SK-N-SH treated with all-trans-retinoic acid at 6 μM for 48 hours (cell line): ENCODE measurements around the gene CRHR1.

ENCODE experiments used
- CSRNP3 ChIP-seq: fragments of 250-450 bp; sonication (Bioruptor Pico); IDR thresholded peaks from 2 replicates; pipeline ENCODE4 v1.5.1; 2021; ENCODE audit warnings: mild to moderate bottlenecking, moderate library complexity
- POU6F1 ChIP-seq: fragments of 250-450 bp; sonication (Bioruptor Pico); IDR thresholded peaks from 2 replicates; pipeline ENCODE4 v1.8.0; 2021; ENCODE audit warnings: low read depth, mild to moderate bottlenecking, moderate library complexity, borderline replicate concordance
- PPARA ChIP-seq: fragments of 250-450 bp; sonication (Bioruptor Pico); IDR thresholded peaks from 2 replicates; pipeline ENCODE4 v1.5.0; 2020; ENCODE audit warnings: mild to moderate bottlenecking, borderline replicate concordance
- SNAI2 ChIP-seq: fragments of 250-450 bp; sonication (Bioruptor Pico); IDR thresholded peaks from 2 replicates; pipeline ENCODE4 v1.5.0; 2020; ENCODE audit warnings: mild to moderate bottlenecking, moderate library complexity
- ZFP3 ChIP-seq: fragments of 250-450 bp; sonication (Bioruptor Pico); IDR thresholded peaks from 2 replicates; pipeline ENCODE4 v1.5.0; 2020; ENCODE audit warnings: mild to moderate bottlenecking, moderate library complexity
- ZNF565 ChIP-seq: fragments of 450-650 bp; formaldehyde crosslinking; conservative IDR thresholded peaks from 2 replicates; pipeline ENCODE4 v1.5.0; 2020; ENCODE audit warnings: low read depth, mild to moderate bottlenecking, moderate library complexity
- TF ChIP-seq, protein P1 (sequence below): fragments of 250-450 bp; sonication (Bioruptor Pico); IDR thresholded peaks from 2 replicates; pipeline ENCODE4 v1.8.0; 2020; ENCODE audit warnings: mild to moderate bottlenecking, moderate library complexity, borderline replicate concordance

DNA sequence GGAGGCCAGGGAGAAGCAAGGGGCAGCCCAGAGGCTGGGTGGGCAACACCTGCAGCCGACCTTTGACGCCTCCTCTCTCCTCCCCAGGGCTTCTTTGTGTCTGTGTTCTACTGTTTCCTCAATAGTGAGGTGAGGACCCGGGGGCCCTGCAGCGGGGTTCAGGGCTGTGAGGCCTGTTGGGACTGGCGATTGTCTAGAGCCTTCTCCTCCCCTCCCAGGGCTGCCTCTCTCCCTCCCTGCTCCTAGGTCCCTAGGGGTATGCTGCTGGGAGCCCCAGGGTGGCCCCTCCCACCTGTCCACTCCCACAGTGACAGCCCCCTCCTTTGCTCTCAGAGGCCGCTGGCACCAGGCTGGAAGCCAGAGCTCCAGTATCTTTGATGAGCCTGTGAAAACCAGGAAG lies 49.8 kb downstream of the CRHR1 start:
- no peak for TF ChIP-seq PPARA
- TF ChIP-seq, protein P1, sequence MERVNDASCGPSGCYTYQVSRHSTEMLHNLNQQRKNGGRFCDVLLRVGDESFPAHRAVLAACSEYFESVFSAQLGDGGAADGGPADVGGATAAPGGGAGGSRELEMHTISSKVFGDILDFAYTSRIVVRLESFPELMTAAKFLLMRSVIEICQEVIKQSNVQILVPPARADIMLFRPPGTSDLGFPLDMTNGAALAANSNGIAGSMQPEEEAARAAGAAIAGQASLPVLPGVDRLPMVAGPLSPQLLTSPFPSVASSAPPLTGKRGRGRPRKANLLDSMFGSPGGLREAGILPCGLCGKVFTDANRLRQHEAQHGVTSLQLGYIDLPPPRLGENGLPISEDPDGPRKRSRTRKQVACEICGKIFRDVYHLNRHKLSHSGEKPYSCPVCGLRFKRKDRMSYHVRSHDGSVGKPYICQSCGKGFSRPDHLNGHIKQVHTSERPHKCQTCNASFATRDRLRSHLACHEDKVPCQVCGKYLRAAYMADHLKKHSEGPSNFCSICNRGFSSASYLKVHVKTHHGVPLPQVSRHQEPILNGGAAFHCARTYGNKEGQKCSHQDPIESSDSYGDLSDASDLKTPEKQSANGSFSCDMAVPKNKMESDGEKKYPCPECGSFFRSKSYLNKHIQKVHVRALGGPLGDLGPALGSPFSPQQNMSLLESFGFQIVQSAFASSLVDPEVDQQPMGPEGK (CRISPR knock-in tag): no peak
- TF ChIP-seq POU6F1 (CRISPR knock-in tag): no peak
- TF ChIP-seq CSRNP3 (CRISPR knock-in tag): no peak
- TF ChIP-seq ZFP3 (CRISPR knock-in tag): no peak
- TF ChIP-seq SNAI2: no peak
- TF ChIP-seq ZNF565: no peak
